HG02981 (cell line): ENCODE data around the gene ZNF48.

ENCODE experiments used
- ATAC-seq: cut with Tn5 transposase; IDR thresholded peaks from one replicate; pipeline ENCODE4 v1.9.1; 2021; ENCODE audit warnings: mild to moderate bottlenecking, moderate library complexity; ENCODE audit not compliant: unreplicated experiment

ZNF48 gene

DNA sequence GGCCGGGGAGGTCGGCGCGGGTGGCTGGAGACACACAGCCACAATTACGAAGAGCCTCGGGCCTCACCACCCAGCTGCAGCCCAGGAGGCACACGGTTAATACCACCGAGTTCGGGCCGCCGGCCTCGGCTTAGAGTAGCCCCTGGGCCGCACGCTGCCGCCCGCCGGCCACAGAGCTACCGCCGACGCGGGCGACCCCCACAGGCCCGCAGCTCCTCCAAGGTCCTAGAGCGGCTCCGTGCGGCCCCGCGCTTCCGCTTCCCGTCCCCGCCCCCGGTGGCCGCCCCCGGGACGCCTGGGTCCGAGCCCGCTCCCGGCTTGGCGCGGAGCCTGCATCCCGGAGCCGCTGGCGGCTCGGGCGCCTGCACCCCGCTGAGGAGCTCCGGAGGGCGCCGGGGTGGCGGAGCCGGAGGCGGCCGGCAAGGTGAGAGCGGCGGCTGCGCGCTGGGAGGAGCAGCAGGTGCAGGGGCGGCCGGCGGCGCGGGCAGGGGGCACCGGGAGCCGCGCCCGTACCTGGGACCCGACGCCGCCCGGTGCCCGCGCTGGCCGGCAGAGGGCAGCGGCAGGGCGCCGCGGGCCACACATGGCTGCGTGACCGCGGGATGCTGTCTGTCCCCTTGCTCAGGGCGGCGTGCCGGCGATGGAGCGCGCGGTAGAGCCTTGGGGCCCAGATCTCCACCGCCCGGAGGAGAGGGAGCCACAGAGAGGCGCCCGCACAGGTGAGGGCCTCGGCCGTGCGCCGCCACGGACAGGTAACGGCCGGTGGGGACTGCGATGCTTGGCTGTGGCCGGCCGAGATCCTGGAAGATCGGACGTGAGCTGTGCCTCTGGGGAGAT, at the start of gene ZNF48:
Gene ZNF48, plus strand, starts transcription at position 266 of the 837 bp plus-strand sequence. Its CDS starts 375 bp downstream, at position 641.
- ATAC-seq = peak; percentile 63

DNA sequence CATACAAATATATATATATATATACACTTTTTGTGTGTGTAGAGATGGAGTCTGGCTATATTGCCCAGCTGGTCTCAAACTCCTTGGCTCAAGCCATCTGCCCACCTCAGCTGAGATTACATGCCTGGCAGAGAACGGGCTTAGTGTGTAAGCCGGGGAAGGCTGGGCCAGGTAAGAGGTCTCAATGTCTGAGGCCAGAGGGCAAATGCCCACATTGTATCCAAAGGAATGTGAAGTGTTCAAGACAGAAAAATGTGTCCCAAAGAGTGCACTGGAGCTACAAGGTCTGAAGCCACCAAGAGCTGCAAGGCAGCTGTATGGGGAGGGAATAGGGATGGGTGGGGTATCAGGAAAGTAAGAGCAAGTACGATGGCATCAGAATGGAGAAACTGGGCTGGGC, 48.9 kb upstream of the ZNF48 start:
- ATAC-seq = no peak

DNA sequence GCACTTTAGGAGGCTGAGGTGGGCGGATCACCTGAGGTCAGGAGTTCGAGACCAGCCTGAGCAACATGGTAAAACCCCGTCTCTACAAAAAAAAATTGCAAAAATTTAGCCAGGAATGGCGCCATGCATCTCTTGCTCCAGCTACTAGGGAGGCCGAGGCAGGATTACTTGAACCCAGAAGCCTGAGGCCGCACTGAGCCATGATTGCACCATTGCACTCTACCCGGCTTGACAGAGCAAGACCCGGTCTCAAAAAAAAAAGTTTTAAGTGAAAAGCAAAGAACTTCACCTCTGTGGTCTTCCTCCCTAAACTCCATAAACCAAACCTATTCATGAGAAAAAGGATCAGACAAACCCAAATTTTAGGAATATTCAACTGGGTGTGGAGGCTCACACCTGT, 47.1 kb upstream of the ZNF48 start:
- no peak for ATAC-seq

DNA sequence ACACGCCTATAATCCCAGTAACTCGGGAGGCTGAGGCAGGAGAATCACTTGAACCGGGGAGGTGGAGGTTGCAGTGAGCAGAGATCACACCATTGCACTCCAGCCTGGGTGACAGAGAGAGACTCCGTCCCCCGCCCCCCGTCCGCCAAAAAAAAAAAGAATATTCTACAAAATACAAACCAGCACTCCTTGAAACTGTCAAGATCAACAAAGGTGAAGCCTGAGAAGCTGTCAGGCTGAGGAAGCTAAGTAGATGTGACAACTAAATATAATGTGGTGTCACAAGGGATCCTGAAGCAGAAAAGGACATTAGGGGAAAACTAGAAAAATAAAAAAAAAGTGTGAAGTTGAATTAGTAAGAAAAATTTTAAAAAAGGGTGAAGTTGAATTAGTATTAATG, 46.3 kb upstream of the ZNF48 start:
- ATAC-seq = no peak

DNA sequence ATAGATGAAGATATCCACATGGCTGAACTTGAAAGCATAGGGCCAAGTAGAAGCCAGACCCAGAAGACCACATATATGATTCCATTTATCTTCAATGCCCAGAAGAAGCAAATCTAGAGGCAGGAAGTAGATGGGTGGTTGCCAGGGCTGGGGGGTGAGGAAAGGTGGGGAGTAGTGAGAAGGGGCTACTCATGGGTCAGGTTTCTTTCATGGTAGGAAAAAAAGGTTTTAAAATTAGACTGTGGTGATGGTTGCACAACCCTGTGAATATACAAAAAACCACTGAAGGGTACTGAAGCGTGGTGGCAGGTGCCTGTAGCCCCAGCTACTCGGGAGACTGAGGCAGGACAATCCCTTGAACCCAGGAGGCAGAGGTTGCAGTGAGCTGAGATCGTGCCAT, 45.5 kb upstream of the ZNF48 start:
- no peak for ATAC-seq

DNA sequence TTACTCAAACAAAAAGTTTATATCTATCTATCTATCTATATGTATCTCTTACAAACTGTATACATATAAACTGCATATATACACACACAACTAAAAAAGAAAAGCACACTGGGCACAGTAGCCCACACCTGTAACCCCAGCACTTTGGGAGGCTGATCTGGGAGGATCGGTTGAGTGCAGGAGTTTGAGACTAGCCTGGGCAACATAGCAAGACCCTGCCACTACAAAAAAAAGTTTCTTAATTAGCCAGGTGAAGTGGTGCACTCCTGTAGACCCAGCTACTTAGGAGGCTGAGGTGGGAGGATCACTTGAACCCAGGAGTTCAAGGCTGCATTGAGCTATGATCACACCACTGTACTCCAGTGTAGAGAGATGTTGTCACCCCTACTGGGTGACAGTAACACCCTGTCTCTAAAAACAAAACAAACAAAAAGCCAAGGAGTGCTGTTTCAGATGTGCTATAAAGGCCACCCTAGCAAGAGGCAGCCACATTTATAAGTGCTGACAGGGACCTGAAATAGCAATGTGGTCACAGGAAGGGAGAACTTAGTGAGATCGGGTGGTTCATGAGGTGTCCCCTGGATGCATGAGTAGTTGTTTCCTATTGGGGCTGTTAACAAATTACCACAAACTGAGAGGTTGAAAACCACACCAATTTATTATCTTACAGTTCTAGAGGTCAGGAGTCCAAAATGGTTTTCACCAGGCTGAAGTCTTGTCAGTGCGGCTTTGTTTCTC, 44.9 kb upstream of the ZNF48 start:
- peak; percentile 55 for ATAC-seq

DNA sequence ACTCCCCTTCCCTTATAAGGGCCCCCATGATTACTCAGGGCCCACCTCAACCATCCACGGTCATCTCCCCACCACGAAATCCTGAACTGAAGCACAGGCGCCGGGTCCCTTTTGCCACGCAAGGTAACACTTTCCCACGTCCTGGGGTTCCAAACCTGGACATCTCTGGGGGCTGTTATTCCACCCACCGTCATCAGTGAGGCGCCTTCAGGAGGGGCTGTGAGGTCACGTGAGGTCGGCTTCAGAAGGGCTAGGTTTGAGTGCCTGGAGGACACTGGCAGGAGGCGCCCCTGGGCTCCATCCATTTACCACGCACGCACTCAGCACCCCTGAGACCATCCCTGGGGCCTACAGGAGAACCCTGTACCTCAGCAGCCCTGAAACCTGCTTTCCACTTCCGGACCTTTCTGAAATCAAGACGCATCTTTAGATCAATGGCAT, 44.2 kb upstream of the ZNF48 start:
- ATAC-seq = no peak

DNA sequence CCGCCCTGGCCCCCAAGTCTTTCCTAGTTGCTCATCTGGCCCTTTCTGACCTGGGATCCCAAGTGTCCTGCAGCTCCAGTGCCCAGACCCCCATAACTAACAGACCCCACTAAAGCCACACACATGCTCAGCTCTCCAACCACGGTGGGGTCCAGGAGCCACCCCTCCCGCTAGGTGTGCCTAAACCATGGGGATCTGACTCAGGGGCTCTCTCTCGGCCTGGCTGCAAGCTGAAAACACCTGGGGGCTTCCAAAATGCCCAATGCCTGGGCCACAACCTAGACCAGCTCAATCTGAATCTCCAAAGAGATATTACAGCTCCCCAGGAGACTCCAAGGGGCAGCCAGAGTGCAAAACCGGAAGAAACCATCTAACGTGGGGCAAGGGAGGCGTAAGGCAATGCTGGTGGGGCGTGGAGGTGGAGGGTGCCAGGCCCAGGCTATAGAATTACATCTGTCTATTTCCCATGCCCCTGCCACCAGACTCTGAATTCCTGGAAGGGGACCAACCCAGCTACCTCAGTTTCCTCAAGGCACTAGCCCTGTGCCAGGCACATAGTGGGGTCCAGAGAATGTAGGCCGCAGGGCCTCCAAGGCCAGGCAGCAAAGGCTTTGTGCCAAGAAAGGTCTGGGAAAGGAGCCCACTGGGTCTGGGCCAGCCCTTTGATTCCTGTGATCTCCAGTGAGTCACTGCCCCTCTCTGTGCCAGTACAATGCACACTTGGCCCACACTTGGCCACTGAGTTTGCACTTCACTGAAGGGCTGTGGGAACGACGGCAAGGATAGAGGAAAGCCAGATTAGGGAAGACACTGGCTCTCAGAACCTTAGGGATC, 43.4 kb upstream of the ZNF48 start:
- no peak for ATAC-seq

DNA sequence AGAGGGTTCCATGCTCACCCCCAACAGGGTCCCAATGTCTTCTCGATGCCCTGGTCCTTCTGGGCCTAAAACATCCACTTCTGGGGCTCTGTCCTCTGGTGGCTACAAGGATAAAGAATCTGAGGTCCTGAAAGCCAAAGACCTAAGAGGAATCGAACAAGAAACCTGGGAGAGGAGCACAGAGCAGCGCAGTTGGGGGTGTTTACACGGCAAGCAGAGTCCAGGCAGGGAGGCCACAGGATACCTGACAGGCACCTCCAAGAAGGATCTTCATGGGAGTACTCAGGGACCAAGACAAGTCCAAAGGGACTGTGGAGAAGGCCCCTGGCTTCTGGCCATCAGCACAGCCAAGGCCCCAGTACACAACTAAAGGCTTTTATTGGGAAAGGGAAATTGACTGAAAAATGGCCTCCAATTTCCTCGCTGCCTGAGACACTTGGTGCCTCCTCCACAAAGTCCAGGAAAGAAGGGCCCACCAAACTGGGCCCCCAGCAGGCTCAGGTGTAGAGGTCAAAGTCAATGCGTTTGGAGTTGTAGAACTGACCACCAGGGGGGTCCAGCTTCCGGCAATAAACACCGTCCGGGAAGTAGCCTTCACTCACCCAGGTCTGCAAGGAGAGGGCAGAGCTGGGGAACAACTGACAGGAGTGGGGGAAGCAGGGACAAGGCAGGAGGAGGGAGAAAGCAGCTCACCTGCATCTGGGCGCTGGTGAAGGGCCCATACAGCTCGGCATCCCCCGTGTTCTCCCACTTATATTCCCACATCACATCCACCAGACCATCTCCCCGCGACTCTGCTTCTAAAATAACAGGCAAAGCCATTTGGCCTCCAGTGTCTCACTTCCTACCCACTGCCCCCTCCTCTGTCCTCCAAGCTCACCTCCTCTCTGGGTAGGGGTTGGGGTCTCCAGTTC, 42.5 kb upstream of the ZNF48 start:
- no peak for ATAC-seq

DNA sequence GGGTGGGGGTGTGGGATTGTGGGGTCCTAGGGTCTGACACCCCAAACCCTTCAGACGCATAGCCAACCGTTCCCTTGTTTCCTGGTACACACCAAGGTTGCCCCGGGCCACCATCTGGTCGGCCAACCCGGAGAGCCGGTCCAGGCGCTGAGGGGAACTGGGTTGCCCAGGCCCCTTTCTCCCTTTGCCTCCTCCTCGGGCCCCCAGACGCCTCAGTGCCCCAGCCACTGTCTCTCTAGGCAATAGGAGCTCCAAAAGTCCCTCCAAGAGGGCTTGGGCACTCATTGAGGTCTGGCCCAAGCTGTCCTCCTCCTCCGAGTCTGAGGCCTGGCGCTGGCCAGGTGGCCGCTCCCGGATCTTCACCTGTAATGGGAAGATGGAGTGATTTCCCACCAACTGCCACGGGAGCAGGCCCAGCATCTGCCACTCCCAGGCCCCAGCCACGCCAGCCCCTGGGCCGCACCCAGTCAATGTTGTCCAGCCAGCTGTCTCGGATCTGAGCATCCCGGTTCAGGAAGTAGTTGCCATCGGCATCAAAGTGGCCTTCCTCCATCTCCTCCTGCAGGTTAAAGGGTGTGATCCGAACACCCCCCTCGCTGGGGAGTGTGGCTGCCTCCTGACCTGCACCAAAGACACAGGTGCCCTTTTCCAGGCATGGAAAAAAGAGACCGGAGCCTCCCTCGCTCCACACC, 41.6 kb upstream of the ZNF48 start:
- no peak for ATAC-seq

DNA sequence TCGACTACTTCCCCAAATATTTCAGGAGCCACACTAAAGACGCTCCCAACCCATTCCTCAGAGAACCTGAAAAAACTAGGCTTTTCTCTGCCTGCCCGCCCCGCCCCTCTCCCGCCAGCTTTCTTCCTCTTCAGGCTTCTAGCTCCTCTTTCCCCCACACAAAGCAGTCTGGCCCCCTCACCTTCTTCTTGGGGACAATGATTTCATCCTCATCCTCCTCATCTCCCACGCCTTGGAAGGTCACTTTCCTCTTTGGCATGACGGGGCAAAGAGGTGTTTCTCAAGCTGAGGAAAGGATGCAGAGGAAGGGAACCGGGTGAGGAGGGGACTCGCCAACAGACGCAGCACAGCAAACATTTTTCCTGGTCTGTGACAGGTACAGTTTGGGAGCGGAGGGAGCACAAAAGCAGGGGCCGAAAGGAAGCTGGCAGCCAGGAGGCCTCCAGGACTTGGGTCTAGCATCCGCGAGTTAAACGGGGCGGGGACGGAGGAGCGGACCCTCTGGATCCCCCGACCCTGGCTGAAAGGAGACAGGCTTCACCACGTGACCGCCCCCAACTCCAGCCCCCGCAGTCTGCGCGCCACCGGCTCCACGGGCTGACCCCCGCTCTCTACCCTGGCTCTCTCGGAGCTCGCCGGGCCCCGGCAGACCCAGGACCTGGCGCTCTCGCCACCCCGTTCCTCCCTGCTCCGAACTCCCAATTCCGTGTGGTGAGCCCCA, 40.6 kb upstream of the ZNF48 start:
- ATAC-seq = no peak

DNA sequence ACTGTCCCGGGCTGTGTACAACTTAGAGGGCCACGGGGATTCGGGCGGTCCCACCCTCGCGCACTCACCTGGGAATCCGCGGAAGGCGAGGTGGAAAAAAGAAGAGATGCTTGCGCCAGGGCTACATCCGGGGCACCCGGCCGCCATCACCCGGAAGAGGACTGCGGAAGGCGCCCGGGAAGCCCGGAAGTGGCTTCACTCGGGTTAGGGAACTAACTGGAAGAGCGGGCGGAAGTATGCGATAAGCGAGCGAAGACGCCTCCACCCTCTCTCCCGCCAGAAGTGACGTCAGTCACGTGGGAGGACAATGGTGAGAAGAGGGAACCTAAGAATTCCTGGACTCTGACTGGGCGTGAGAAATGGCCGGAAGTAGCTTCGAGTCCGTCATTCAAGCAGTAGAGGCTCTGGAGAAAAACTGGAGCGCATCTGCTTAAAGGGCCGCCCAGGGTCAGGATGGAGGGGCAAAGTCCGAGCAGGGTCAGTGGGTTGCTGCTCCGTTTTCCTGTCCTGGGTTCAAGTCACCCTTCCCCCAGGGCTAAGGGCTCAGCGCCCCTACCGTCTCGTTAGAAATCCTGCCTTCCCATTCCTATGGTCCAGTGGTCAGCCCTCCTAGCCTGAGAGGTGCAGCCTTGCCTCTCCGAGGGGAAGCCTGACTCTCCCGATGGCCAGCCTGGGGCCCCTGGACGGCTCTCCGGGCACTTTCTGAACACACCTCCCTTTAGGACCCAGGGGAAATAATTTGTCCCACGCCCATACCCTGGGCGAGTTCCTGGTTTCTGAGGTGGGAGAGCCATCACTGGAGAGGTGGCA, 39.9 kb upstream of the ZNF48 start, which contains the start of gene CD2BP2:
Gene CD2BP2, minus strand, starts transcription at position 165 of the 810 bp plus-strand sequence. CDS start 627 bp downstream, outside the sequence.
- ATAC-seq = peak; percentile 55

DNA sequence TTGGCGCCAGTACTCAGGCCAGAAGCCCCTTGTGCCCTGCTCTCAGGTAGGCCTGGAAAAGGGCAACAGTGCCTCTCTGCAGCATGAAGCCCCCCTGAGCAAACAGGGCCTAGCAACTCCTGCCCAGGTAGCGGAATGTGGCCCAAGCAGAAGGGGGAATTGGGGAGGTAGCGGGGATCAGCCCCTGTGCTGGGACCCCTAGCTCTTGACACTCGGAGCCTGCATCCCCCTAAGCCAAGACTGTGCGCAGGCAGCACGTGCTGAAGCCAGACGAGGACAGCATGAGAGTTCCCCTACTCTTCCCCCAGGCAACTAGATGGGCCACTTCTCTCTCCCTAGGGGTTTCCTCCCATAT, 39.3 kb upstream of the ZNF48 start:
- no peak for ATAC-seq

DNA sequence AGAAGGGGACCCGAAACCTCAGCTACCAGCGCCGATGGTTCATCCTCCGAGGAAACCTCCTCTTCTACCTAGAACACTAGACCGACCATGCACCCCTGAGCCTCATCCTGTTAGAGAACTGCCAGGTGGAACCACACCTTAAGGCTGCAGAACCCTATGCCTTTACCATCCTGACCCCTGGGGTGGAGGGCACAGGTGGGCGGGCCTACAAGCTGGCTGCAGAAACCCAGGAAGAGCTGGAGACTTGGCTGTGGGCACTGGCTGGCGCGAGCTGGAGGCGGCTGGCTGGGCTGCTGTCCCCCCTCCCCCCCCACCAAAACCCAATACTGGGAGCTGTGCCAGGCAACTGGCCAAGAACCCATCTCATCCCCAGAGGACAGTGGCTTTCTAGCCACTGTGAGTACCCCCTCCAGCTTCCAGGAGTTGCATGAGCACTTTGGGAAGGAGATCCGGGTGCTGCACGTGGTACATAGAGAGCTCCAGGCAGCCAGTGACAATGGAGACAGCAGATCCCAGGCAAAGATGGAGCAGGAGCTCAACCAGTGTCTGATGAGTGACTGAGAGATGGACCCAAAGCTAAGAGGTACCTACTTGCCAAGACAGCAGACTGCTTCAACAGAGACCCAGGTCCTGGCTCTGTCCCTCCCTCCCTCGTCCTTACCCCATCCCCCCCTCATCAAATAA, 38.7 kb upstream of the ZNF48 start:
- no peak for ATAC-seq

DNA sequence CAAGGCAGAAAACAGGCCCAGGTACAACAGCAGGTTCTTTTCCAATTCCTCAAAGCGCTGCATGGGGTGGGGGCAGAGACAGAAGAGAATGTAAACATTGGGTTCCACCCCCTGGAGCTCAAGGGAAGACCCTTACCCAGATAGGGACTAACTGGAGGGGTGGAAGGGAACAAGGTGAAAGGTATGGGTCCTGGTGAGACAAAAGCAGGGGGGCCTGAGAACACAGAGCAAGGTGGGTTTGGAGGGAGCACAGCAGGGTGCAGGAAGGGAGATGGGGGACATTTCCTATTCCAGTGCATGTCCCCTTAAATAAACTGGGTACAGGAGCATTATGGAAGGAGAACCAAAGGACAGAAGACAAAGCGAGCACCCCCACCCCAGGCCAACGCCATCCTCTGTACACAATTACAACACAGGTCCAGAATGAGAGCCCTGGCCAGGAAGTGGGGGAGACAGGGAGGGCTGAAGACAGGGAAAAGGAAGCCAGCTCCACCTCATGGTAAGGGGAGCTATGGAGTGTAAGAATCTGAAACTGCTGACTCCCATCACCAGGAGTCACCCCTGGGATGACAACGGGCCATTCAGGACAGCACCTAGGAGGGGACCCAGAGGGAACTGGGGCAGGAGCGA, 38.0 kb upstream of the ZNF48 start:
- ATAC-seq = no peak

DNA sequence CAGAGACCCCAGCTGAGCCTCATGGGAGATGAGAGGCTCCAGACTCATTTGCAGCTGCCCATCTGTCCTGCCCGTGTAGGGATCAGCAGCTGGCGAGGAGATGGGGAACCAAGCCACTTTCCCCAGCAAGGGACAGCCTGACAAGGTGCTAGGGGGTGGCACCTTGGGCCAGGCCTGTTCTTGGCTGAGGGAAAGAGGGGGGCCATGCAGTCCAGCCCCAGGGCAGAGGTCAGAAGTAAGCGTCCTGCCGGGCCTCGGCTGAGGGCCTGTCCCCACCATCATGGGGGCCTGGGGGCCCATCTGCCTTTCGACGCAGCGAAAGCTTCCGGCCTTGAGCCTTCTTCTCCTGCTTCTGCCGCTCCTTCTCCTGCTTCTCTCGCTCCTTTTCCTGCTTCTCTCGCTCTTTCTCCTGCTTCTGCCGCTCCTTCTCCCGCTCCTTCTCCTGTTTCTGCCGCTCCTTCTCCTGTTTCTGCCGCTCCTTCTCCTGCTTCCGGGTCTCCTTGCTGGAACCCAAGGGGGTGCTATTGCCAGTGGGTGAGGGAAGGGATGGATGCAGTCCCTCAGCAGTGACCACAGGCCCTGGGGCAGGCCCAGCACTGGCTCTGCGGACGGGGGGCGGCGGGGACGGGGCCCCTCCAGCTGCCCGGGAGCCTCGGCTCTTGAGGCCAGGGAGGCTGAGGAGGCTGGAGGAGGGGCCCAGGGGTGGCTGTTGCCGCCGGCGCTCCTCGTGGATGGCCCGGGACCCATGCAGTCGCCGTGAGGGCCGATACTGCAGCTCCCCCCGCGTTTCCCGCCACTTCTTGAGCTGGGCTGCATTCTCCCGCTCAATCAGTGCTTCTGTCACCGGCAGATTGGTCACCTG, 37.3 kb upstream of the ZNF48 start:
- no peak for ATAC-seq
